Gastroesophageal sphincter (tissue), 4 donors: Measurements from ENCODE around the gene RAB5B. TPM values are rescaled to one million over a fixed set of nuclear protein-coding genes. Genes with fewer than 3 reads are reported as not detected.

ENCODE experiments used
- ATAC-seq: fragments of 150-250 bp; one replicate; pipeline ENCODE4 v1.9.1; 2016; ENCODE audit warnings: mild to moderate bottlenecking, moderate library complexity
- H3K27ac ChIP-seq, 4 donors: fragments of 200-600 bp; sonication (generic) in 3 of 4; 1 replicate in 3 of 4; 2 replicates in 1 of 4; pipeline ENCODE4 v1.5.1; 2016 to 2019
- H3K27me3 ChIP-seq: fragments of 200-600 bp; sonication (generic); one replicate; pipeline ENCODE4 v1.5.1; 2019
- H3K36me3 ChIP-seq, 2 donors: fragments of 200-600 bp; sonication (generic); one replicate each; pipeline ENCODE4 v1.5.1; 2019; ENCODE audit warnings: control low read depth in 1 of 2
- H3K4me1 ChIP-seq, 3 donors: fragments of 200-600 bp; sonication (generic); 1 replicate in 2 of 3; 2 replicates in 1 of 3; pipeline ENCODE4 v1.5.1; 2016 to 2019; ENCODE audit warnings: control low read depth in 2 of 3
- H3K4me3 ChIP-seq, 2 donors: fragments of 200-600 bp; sonication (generic); one replicate each; pipeline ENCODE4 v1.5.1; 2019; ENCODE audit warnings: mild to moderate bottlenecking in 1 of 2, moderate library complexity in 1 of 2
- H3K9me3 ChIP-seq, 3 donors: fragments of 200-600 bp; sonication (generic); one replicate each; pipeline ENCODE4 v1.5.1; 2017 to 2019; ENCODE audit warnings: control low read depth in 2 of 3
- EP300 ChIP-seq: sonication (generic); formaldehyde crosslinking; IDR thresholded peaks from one replicate; pipeline ENCODE4 v1.6.1; 2017; ENCODE audit warnings: antibody characterized with exemption, mild to moderate bottlenecking
- POLR2A ChIP-seq, 2 donors: fragments of 450-650 bp; IDR thresholded peaks; one replicate each; pipeline ENCODE4 v1.6.1; 2017; ENCODE audit warnings: antibody characterized with exemption in 2 of 2, mild to moderate bottlenecking in 2 of 2, moderate library complexity in 1 of 2
- POLR2AphosphoS5 ChIP-seq: sonication (generic); formaldehyde crosslinking; IDR thresholded peaks from one replicate; pipeline ENCODE4 v1.6.1; 2017; ENCODE audit warnings: antibody characterized with exemption
- WGBS, 2 donors: methylation state at CpG; one replicate each; pipeline ENCODE4 v1.1.5; 2018; ENCODE audit warnings: low coverage in 1 of 2; 5-methylcytosine and 5-hydroxymethylcytosine counted together
- total RNA-seq, 4 donors: library from RNA; depleted of rRNA; stranded (reverse); fragments of >200 nt; gene quantifications; one replicate each; pipeline ENCODE4 v1.1.0, GENCODE V29; 2016
- TF ChIP-seq, protein P1 (sequence below), 4 experiments: fragments of 200-600 bp in 2 of 4; fragments of 450-650 bp in 2 of 4; sonication (generic) in 1 of 4; IDR thresholded peaks; one replicate each; pipeline ENCODE4 v1.5.1; 2017 to 2019; ENCODE audit warnings: antibody characterized with exemption in 4 of 4, mild to moderate bottlenecking in 2 of 4, moderate library complexity in 2 of 4

RAB5B gene, protein sequence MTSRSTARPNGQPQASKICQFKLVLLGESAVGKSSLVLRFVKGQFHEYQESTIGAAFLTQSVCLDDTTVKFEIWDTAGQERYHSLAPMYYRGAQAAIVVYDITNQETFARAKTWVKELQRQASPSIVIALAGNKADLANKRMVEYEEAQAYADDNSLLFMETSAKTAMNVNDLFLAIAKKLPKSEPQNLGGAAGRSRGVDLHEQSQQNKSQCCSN
- total RNA-seq, result 100 to 1,000 TPM; 113 to 169 (median 142) TPM

DNA sequence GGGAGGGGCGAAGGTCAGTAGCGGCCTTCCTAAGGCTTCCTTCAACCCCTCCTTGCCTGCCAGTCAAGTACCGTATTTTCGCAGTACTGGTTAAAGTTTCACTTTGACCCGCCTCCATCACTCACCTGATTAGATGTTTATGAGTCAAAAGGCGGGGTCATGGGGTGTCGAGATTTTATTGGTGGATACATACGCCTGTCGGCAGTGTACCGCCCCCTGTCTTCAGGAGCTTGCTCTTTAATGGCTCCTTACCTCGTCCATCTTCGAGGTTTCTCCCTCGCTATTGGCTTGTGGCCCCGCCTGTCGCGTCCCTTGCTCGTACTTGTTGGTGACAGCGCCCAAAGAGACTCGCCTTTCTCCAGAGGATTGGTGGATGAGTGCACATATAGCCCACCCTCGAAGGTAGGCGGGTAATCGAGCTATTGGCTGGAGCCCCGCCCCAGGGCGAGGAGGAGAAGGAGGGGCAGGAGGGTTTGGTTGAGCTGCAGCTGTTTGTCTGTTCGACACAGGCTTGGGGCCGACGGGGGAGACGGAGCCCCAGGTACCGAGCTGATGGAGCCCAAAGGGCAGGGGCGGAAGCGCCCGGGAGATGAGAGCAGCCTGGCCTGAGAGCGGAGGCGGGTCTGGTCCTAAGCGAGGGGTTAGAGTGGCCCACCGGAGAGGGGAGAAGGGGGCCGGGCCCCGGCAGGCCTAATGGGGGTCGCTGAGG lies at the start of gene RAB5B:
Gene RAB5B (plus strand): TSS at position 480 of the 709 bp plus-strand sequence. CDS start 12,883 bp downstream, outside the sequence.
- TF ChIP-seq, protein P1, sequence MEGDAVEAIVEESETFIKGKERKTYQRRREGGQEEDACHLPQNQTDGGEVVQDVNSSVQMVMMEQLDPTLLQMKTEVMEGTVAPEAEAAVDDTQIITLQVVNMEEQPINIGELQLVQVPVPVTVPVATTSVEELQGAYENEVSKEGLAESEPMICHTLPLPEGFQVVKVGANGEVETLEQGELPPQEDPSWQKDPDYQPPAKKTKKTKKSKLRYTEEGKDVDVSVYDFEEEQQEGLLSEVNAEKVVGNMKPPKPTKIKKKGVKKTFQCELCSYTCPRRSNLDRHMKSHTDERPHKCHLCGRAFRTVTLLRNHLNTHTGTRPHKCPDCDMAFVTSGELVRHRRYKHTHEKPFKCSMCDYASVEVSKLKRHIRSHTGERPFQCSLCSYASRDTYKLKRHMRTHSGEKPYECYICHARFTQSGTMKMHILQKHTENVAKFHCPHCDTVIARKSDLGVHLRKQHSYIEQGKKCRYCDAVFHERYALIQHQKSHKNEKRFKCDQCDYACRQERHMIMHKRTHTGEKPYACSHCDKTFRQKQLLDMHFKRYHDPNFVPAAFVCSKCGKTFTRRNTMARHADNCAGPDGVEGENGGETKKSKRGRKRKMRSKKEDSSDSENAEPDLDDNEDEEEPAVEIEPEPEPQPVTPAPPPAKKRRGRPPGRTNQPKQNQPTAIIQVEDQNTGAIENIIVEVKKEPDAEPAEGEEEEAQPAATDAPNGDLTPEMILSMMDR (IDR thresholded peaks at IDR 0.05), result peak in 1 of 4 experiments; percentile 36
- no peak for TF ChIP-seq EP300
- peak; percentile 94 to 96 for TF ChIP-seq POLR2A (IDR thresholded peaks at IDR 0.05)
- TF ChIP-seq POLR2AphosphoS5, result peak; percentile 91
- peak; percentile 95 for ATAC-seq
- peaks cover 0 to 28% of the 10 kb centered on the region in 2 donors for H3K36me3 ChIP-seq
- peak within 1 kb of the TSS; percentile 97 to 99 (median 97) for H3K27ac ChIP-seq
- WGBS, 2 donors, result 0% methylated on average over 13 to 14 of the region's 39 CpGs
- peaks cover 3 to 71% (median 18%) of the 10 kb centered on the region in 3 donors for H3K4me1 ChIP-seq
- peak within 1 kb of the TSS; percentile 94 to 99 for H3K4me3 ChIP-seq
- H3K9me3 ChIP-seq, result no peaks in the 10 kb centered on the region
- no peaks in the 10 kb centered on the region for H3K27me3 ChIP-seq

DNA sequence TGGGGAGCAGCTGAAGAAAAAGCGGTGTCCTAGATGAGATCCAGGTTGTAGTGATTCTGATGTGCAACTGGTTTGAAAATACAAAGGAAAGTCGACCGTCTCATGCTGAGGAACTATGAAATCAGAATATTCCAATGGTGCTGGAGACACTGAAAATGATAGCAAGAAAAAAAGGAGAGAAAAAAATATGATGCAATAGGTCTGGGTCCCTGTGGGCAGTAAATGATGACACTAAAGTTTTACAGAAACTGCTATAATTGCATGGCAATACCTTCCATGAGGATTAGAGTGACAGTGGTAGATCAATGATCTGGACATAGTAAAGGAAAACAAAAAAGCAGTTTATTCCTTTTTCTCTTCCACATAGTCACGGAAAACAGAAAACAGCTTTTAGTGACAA lies 48.5 kb upstream of the RAB5B start:
- H3K27ac ChIP-seq, result no peak overlapping the region
- TF ChIP-seq POLR2AphosphoS5 (no peak), EP300 (no peak), POLR2A (IDR thresholded peaks at IDR 0.05) (no peak)
- TF ChIP-seq, protein P1 (IDR thresholded peaks at IDR 0.05), result no peak
- ATAC-seq, result no peak
- WGBS, 2 donors, result 72 to 77% methylated on average over 4 of the region's 4 CpGs
- H3K4me1 ChIP-seq, result peaks cover 0 to 62% (median 15%) of the 10 kb centered on the region in 3 donors
- H3K36me3 ChIP-seq, result peaks cover 0 to 30% of the 10 kb centered on the region in 2 donors
- no peak overlapping the region for H3K4me3 ChIP-seq
- no peaks in the 10 kb centered on the region for H3K9me3 ChIP-seq
- H3K27me3 ChIP-seq, result no peaks in the 10 kb centered on the region

DNA sequence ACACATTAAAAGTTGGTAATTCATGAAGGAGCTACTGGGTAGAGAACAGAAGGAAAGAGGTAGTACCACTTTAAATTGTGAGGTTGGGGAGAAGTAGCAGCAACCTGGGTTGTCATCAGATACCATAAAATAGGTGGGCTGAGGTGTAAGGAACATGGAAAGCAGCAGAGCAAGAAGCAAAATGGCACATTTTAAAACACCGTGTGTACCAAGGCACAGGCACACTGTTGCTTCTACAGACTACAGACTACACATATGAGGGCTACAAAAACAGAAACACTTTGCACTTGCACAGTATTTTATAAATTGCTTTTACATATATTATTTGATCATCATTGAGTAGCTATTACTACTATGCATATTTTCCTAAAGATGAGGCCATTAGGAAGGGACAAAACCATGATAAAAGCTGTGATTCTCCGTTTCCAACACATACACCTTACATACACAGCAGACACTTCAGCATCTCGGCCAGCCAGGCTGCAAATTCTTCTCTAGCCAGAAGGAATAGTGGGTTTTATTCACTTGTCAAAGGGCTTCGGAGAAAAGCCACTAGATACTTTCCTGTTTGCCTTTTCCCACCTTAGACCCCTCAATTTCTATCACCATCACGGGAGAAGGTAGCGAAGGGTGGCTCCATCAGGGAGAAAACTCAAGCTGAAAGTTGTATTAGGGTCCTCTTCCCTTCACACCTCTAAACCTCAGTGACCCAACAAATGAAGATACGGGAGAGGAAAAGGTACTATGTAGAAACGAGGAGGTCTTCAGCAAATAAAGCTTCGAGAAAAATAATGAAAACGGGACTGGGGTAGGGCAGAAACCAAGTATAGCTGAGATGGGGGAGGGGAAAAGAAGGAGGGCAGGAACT lies 47.8 kb upstream of the RAB5B start:
- ATAC-seq, result no peak
- TF ChIP-seq EP300, result no peak
- TF ChIP-seq, protein P1 (IDR thresholded peaks at IDR 0.05), result no peak
- TF ChIP-seq POLR2A (IDR thresholded peaks at IDR 0.05), result no peak
- TF ChIP-seq POLR2AphosphoS5, result no peak
- H3K27ac ChIP-seq, result peak overlapping the region; percentile 94 to 98 (median 96)
- peaks cover 0 to 30% of the 10 kb centered on the region in 2 donors for H3K36me3 ChIP-seq
- 10 to 22% methylated on average over 5 to 10 of the region's 10 CpGs for WGBS, 2 donors
- H3K4me3 ChIP-seq, result peak overlapping the region; percentile 91 to 96
- no peaks in the 10 kb centered on the region for H3K27me3 ChIP-seq
- H3K9me3 ChIP-seq, result no peaks in the 10 kb centered on the region
- peaks cover 2 to 63% (median 22%) of the 10 kb centered on the region in 3 donors for H3K4me1 ChIP-seq

DNA sequence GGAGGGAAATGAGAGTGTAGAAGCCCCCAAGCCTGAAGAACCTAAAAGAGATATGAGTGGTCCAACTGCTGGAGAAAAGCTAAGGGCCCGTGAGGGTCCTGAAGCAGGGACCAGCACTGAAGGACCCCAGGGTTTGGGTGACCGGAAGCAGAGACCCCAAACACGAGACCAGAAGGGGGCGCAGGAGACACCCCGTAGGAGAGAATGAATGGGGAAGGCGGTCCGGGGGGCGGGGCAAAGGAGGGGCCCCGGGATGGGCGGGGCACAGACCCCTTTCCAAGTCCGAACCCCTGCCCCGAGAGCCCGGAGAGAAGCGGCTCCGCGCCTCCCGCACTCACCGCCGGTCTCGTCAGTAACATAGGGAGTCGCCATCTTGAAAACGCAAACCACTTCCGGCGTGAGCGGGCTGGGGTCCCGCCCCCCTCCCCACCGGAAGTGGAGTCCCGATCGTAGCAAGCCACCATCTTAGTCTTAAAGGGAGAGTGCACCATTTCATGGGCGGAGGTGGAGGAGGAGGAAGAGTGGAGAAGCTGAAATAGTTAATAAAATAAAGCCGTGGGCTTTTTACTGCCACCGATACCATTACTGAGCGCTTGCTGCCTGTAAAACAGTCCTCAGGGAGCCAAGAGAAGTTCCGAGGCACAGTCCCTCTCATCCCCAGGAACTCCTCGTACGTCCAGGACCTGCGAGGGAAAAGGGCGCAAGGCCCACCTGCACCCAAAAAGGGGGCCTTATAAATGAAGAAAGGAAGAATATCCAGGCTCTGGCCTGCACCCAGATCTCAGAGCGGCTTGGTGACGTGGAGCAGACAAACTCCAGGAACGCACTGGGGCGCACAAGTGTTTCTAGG lies 46.9 kb upstream of the RAB5B start:
- H3K27ac ChIP-seq, result peak overlapping the region; percentile 94 to 98 (median 96)
- no peaks in the 10 kb centered on the region for H3K9me3 ChIP-seq
- H3K4me1 ChIP-seq, result peaks cover 3 to 60% (median 25%) of the 10 kb centered on the region in 3 donors
- H3K36me3 ChIP-seq, result peaks cover 0 to 27% of the 10 kb centered on the region in 2 donors
- TF ChIP-seq POLR2A (IDR thresholded peaks at IDR 0.05) (peak in 1 of 2 donors; percentile 25), POLR2AphosphoS5 (no peak)
- TF ChIP-seq, protein P1 (IDR thresholded peaks at IDR 0.05), result peak; percentile 56 to 87 (median 60)
- H3K27me3 ChIP-seq, result no peaks in the 10 kb centered on the region
- 0% methylated on average over 13 to 17 of the region's 42 CpGs for WGBS, 2 donors
- ATAC-seq, result peak; percentile 85
- peak overlapping the region; percentile 91 to 96 for H3K4me3 ChIP-seq
